A673 (cell line): ENCODE results near the gene PTGES. TPM values are rescaled to one million over a fixed set of nuclear protein-coding genes. Genes with fewer than 3 reads are reported as not detected.

ENCODE experiments used
- BruUV-seq: library from RNA; stranded (reverse); fragments of 400-500 nt; replicated peaks from 2 replicates; lab custom pipeline; 2021; lab: Mats Ljungman, UMichigan
- CTCF ChIA-PET: fragments of 300-600 bp; sonication (Branson Sonifier 250); formaldehyde crosslinking; loops from one replicate; lab custom pipeline; 2022; ENCODE audit warnings: antibody characterized with exemption; lab: Charles Lee
- POLR2A ChIA-PET: fragments of 300-600 bp; sonication (Branson Sonifier 250); formaldehyde crosslinking; loops from one replicate; lab custom pipeline; 2022; ENCODE audit warnings: antibody characterized with exemption; ENCODE audit not compliant: low non-redundant PET; lab: Charles Lee
- DNase-seq: peaks from one replicate; pipeline ENCODE4 v3.0.0-alpha.2; 2015; ENCODE audit warnings: low spot score
- H3K27ac ChIP-seq: fragments of 200-600 bp; sonication (generic); 2 replicates; pipeline ENCODE4 v1.5.1; 2016; ENCODE audit warnings: mixed run types, low read depth, mild to moderate bottlenecking, mixed read lengths, antibody characterized with exemption, low read length; ENCODE audit not compliant: poor library complexity, severe bottlenecking
- H3K27me3 ChIP-seq: fragments of 200-600 bp; sonication (generic); replicated peaks from 2 replicates; pipeline ENCODE4 v1.6.1; 2017; ENCODE audit warnings: mixed run types, low read depth, mild to moderate bottlenecking, mixed read lengths, antibody characterized with exemption, low read length; ENCODE audit not compliant: insufficient read depth, poor library complexity
- H3K36me3 ChIP-seq: fragments of 200-600 bp; sonication (generic); 2 replicates; pipeline ENCODE4 v1.6.1; 2016; ENCODE audit warnings: mixed run types, mild to moderate bottlenecking, mixed read lengths, antibody characterized with exemption, low read length; ENCODE audit not compliant: insufficient read depth, poor library complexity, severe bottlenecking
- H3K4me1 ChIP-seq: fragments of 200-600 bp; sonication (generic); 2 replicates; pipeline ENCODE4 v1.6.1; 2017; ENCODE audit warnings: mixed run types, mild to moderate bottlenecking, mixed read lengths, antibody characterized with exemption, low read length; ENCODE audit not compliant: insufficient read depth, poor library complexity, severe bottlenecking
- H3K4me3 ChIP-seq: fragments of 200-600 bp; sonication (generic); 2 replicates; pipeline ENCODE4 v1.5.1; 2016; ENCODE audit warnings: low read depth, mixed run types, mild to moderate bottlenecking, mixed read lengths, low read length; ENCODE audit not compliant: poor library complexity, severe bottlenecking
- H3K9me3 ChIP-seq: fragments of 200-600 bp; sonication (generic); 2 replicates; pipeline ENCODE4 v1.6.1; 2016; ENCODE audit warnings: mixed run types, low read depth, mild to moderate bottlenecking, mixed read lengths, antibody characterized with exemption, low read length; ENCODE audit not compliant: poor library complexity, severe bottlenecking
- CTCF ChIP-seq: fragments of 300-800, 200-600 bp; sonication (generic); conservative IDR thresholded peaks from 2 replicates; pipeline ENCODE4 v1.5.1; 2017; ENCODE audit warnings: low read depth, mild to moderate bottlenecking, antibody characterized with exemption, low read length, moderate library complexity, mixed read lengths
- EZH2 ChIP-seq: fragments of 200-600 bp; sonication (generic); IDR thresholded peaks from 2 replicates; pipeline ENCODE4 v1.6.1; 2017; ENCODE audit warnings: borderline replicate concordance, low read depth, mild to moderate bottlenecking, mixed read lengths, antibody characterized with exemption, low read length; ENCODE audit not compliant: poor library complexity, severe bottlenecking
- intact Hi-C: fragments of 100-400 bp; cut with micrococcal nuclease; formaldehyde crosslinking; loops from one replicate; pipeline ENCODE4 v1.10.0; 2022; ENCODE audit not compliant: unreplicated experiment
- total RNA-seq: library from RNA; stranded (reverse); gene quantifications from 2 replicates; pipeline ENCODE4 v1.2.3, GENCODE V29; 2021

The PTGES gene
- total RNA-seq, 1 experiment from 2014 or later, result 0.80 TPM

- no TSS peak for BruUV-seq
- no peak for DNase-seq
- Histone ChIP-seq H3K9me3 (no peaks in the 10 kb centered on the region), H3K4me1 (no peaks in the 10 kb centered on the region), H3K27ac (no peak overlapping the region), H3K27me3 (no peaks in the 10 kb centered on the region), H3K36me3 (no peaks in the 10 kb centered on the region), H3K4me3 (no peak overlapping the region)
- intact Hi-C loops, result no loop called here
- POLR2A ChIA-PET, result no interaction called here
- CTCF ChIA-PET, result no interaction called here
- TF ChIP-seq CTCF, result no peak
- no peak for TF ChIP-seq EZH2
Observed at GRCh38 chr9:129770741-129771140, 17.9 kb upstream of the PTGES start.

- intact Hi-C loops, result no loop called here
Observed at GRCh38 chr9:129769669-129770068, 16.8 kb upstream of the PTGES start.

GRCh38 chr9:129768486-129768885, 15.6 kb upstream of the PTGES start:
- TF ChIP-seq EZH2 (no peak), CTCF (no peak)
- intact Hi-C loops, result no loop called here
- CTCF ChIA-PET, result no interaction called here
- no TSS peak for BruUV-seq
- no peaks in the 10 kb centered on the region for H3K9me3 ChIP-seq
- POLR2A ChIA-PET, result no interaction called here
- H3K4me3 ChIP-seq, result no peak overlapping the region
- H3K4me1 ChIP-seq, result no peaks in the 10 kb centered on the region
- H3K27ac ChIP-seq, result no peak overlapping the region
- H3K27me3 ChIP-seq, result no peaks in the 10 kb centered on the region
- H3K36me3 ChIP-seq, result no peaks in the 10 kb centered on the region
- DNase-seq, result no peak

More at GRCh38 chr9:129769669-129770068, 16.8 kb upstream of the PTGES start:
- BruUV-seq, result no TSS peak
- Histone ChIP-seq H3K27ac (no peak overlapping the region), H3K9me3 (no peaks in the 10 kb centered on the region), H3K4me1 (no peaks in the 10 kb centered on the region), H3K27me3 (no peaks in the 10 kb centered on the region), H3K4me3 (no peak overlapping the region), H3K36me3 (no peaks in the 10 kb centered on the region)
- CTCF ChIA-PET, result interaction anchor here (1.4 kb wide), 1 partner anchor 32 kb away, joined by 3 read pairs; no protein-coding TSS in a partner anchor
- POLR2A ChIA-PET, result no interaction called here
- TF ChIP-seq EZH2, result no peak
- TF ChIP-seq CTCF, result no peak
- DNase-seq, result no peak
